NOMO-1 treated with DMSO at 0.1 percent for 48 hours (cell line): ENCODE measurements around the gene LIN7A.
"Not testable (repeated sequence)": the region's sequence is repeated elsewhere in the genome, so short reads cannot be mapped to it uniquely, and the experiment has no call there.

Experiments
- DNase-seq: peaks from one replicate; lab custom pipeline; 2025; ENCODE audit not compliant: unreplicated experiment; lab: John Stamatoyannopoulos, UW

The LIN7A gene

GRCh38 chr12:80924437-80924836 lies 13.3 kb downstream of the LIN7A start:
- DNase-seq: no peak

- no peak for DNase-seq
Observed at GRCh38 chr12:80920006-80920405, 17.7 kb downstream of the LIN7A start.

- no peak for DNase-seq
Observed at GRCh38 chr12:80917651-80918050, 20.1 kb downstream of the LIN7A start.

DNA sequence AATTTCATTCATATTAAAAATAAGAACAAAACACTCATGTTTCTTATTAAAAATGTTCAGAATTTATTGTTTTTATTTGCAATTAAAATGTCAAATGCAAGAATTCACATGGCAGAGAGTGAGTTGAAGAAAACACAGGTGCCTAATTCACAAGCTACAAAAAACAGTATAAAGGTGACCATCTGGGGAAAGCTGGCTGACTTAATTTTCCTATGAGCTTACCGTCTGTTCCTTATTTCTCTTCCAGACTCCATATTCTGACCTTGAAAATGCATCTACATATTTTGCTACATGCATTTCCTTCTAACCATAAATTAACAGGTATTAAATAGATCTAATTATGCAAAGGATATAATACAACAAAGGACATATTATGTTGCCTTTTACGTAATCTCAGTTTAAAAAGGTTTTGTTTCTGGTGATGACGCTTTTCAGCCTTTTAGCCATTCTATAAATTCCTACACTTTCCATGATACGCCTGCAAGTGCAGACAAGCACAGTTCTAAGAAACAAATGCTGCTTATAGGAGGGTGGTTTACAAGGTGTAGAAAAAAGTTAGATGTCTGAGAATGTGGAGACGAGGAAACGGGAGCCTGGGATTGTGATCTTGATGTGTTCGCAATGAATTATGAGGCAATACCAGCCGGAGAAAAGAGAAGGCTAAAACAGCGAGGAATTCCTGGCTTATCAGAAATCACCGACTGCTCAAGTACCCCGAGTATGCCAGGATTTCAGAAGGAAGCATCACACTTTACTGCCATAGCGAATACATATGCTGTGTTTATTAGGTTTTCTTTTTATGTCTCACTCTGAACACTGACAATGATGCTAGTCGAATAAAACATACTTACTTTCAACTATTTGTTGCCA lies 24.6 kb downstream of the LIN7A start:
- DNase-seq: no peak

- no peak for DNase-seq
Observed at GRCh38 chr12:80909370-80909769, 28.4 kb downstream of the LIN7A start.

GRCh38 chr12:80902711-80903110 lies 35.0 kb downstream of the LIN7A start:
- DNase-seq: no peak

DNA sequence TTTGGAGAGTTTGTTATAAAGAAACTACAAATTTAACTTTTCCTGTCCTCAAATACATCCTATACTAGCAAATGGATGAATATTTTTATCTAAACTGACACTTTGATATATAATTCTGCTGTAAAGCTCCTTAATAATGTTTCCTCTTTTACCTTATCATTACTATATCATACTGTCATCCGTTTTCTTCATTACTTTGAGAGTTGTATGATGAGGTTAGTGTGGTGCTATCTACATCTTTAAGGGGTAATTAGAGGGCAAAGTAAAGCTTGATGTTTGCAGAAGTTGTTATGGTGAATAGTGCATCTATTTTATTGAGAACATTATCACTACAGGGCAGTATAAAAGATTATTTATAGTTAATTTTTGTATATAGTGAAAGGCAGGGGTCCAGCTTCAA lies 36.1 kb downstream of the LIN7A start:
- no peak for DNase-seq

GRCh38 chr12:80895240-80895639 lies 42.5 kb downstream of the LIN7A start:
- DNase-seq: no peak

GRCh38 chr12:80894179-80894578 lies 43.6 kb downstream of the LIN7A start:
- DNase-seq: no peak

- DNase-seq: no peak
Observed at GRCh38 chr12:80892597-80893445, 44.9 kb downstream of the LIN7A start.

- no peak for DNase-seq
Observed at GRCh38 chr12:80884651-80885050, 53.1 kb downstream of the LIN7A start.

- DNase-seq: no peak
Observed at GRCh38 chr12:80881106-80881505, 56.6 kb downstream of the LIN7A start.

DNA sequence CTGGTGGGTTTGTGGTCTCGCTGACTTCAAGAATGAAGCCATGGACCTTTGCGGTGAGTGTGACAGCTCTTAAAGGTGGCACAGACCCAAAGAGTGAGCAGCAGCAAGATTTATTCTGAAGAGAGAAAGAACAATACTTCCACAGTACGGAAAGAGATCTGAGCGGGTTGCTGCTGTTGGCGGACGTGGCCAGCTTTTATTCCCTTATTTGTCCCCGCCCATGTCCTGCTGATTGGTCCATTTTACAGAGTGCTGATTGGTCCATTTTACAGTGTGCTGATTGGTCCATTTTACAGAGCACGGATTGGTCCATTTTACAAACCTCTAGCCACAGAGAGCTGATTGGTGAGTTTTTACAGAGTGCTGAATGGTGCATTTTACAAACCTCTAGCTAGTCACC lies 59.3 kb downstream of the LIN7A start:
- DNase-seq: not testable (repeated sequence)

- DNase-seq: no peak
Observed at GRCh38 chr12:80877721-80878265, 59.9 kb downstream of the LIN7A start.

DNA sequence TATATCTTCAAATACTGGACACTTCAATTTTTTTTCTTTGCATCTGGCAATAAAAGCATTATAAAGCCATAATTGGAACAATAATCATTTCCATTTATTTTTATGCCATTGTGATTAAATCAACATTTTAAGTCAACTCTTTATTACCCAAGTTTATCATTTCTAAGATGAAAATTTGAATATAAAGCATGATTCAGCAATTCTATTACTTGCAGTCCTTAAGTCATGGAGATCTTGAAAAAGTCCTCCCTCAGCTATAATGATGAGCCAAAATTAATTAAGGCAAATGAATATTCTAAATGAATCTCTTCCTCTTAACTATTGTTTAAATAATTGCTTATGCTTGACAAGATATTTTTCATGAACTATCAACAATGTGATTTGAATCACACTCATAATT lies 65.7 kb downstream of the LIN7A start:
- DNase-seq: no peak

DNA sequence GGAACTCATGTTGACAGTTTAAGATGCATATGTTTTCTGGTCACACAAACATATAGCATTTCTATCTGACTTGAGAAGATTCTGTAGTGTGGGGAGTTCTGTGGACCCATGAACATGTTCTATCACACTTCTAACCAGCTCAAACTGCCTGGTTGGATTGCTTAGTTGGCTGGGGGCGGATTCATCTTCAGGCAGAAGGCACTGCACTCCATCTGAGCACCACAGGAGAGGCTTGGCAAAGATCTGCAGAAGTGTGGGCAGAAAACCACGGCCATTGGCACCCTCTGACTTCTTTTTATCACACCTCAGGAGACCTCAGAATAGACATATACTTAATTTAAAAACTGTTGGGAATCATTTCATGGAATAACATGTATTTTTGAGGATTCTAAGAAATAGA lies 68.5 kb downstream of the LIN7A start:
- no peak for DNase-seq

GRCh38 chr12:80868576-80868975 lies 69.2 kb downstream of the LIN7A start:
- no peak for DNase-seq

GRCh38 chr12:80867941-80868340 lies 69.8 kb downstream of the LIN7A start:
- no peak for DNase-seq

- DNase-seq: no peak
Observed at GRCh38 chr12:80864046-80864735, 73.5 kb downstream of the LIN7A start.

- DNase-seq: no peak
Observed at GRCh38 chr12:80862531-80862930, 75.2 kb downstream of the LIN7A start.
